Brain microvascular endothelial cell (primary cell): ENCODE results near the gene GRID2.
A peak's percentile ranks its signal among the peaks of the same experiment; 100 is the strongest.

ENCODE experiments used
- DNase-seq: peaks from one replicate; pipeline ENCODE4 v3.0.0-alpha.2; 2020
- H3K27ac ChIP-seq: fragments of 250-450 bp; sonication (Bioruptor Pico); 2 replicates; pipeline ENCODE4 v1.5.1; 2020; ENCODE audit warnings: mild to moderate bottlenecking, moderate library complexity
- H3K27me3 ChIP-seq: fragments of 250-450 bp; sonication (Bioruptor Pico); replicated peaks from 2 replicates; pipeline ENCODE4 v1.5.1; 2020; ENCODE audit warnings: mild to moderate bottlenecking
- H3K36me3 ChIP-seq: fragments of 250-450 bp; sonication (Bioruptor Pico); replicated peaks from 2 replicates; pipeline ENCODE4 v1.5.1; 2020; ENCODE audit warnings: mild to moderate bottlenecking
- H3K4me3 ChIP-seq: 2 replicates; pipeline ENCODE4 v1.5.1; 2011; ENCODE audit warnings: low read depth, mild to moderate bottlenecking, control low read depth, low read length, moderate library complexity
- CTCF ChIP-seq: IDR thresholded peaks from 2 replicates; pipeline ENCODE4 v1.5.1; 2011; ENCODE audit warnings: low read depth, mild to moderate bottlenecking, moderate library complexity, low read length, control low read depth, inconsistent platforms; ENCODE audit errors: missing control alignments
- in situ Hi-C: cut with HindIII; loops from 2 replicates; pipeline ENCODE4 v1.10.0; 2017; ENCODE audit warnings: low sequenced_read_pairs, low pct_ligation_motif_present

GRID2 gene

GRCh38 chr4:92679149-92679548, 375.4 kb downstream of the GRID2 start:
- TF ChIP-seq CTCF: no peak

GRCh38 chr4:92714640-92715039, 410.9 kb downstream of the GRID2 start:
- in situ Hi-C loops: no loop called here
- Histone ChIP-seq H3K27me3 (no peaks in the 10 kb centered on the region), H3K36me3 (no peaks in the 10 kb centered on the region), H3K27ac (no peak overlapping the region), H3K4me3 (no peak overlapping the region)
- no peak for DNase-seq
- TF ChIP-seq CTCF: no peak

More at GRCh38 chr4:92679149-92679548, 375.4 kb downstream of the GRID2 start:
- DNase-seq: no peak
- Histone ChIP-seq H3K27me3 (no peaks in the 10 kb centered on the region), H3K27ac (no peak overlapping the region), H3K36me3 (no peaks in the 10 kb centered on the region), H3K4me3 (no peak overlapping the region)
- in situ Hi-C loops: no loop called here

GRCh38 chr4:92733231-92733630, 429.5 kb downstream of the GRID2 start:
- no peak for TF ChIP-seq CTCF
- Histone ChIP-seq H3K27me3 (no peaks in the 10 kb centered on the region), H3K4me3 (no peak overlapping the region), H3K36me3 (no peaks in the 10 kb centered on the region), H3K27ac (no peak overlapping the region)
- DNase-seq: no peak
- in situ Hi-C loops: no loop called here

GRCh38 chr4:92735025-92735665, 431.4 kb downstream of the GRID2 start:
- H3K27ac ChIP-seq: no peak overlapping the region
- no peaks in the 10 kb centered on the region for H3K36me3 ChIP-seq
- in situ Hi-C loops: no loop called here
- H3K27me3 ChIP-seq: no peaks in the 10 kb centered on the region
- no peak for DNase-seq
- H3K4me3 ChIP-seq: no peak overlapping the region
- peak; percentile 23 for TF ChIP-seq CTCF

- TF ChIP-seq CTCF: no peak
- no peak for DNase-seq
- H3K27ac ChIP-seq: no peak overlapping the region
- in situ Hi-C loops: no loop called here
- no peak overlapping the region for H3K4me3 ChIP-seq
- no peaks in the 10 kb centered on the region for H3K27me3 ChIP-seq
- H3K36me3 ChIP-seq: no peaks in the 10 kb centered on the region
These were observed 456.7 kb downstream of the GRID2 start for GRCh38 chr4:92760433-92760832.

- H3K4me3 ChIP-seq: no peak overlapping the region
- in situ Hi-C loops: no loop called here
These were observed 472.3 kb downstream of the GRID2 start for GRCh38 chr4:92776080-92776479.

More at GRCh38 chr4:92776080-92776479, 472.3 kb downstream of the GRID2 start:
- Histone ChIP-seq H3K36me3 (no peaks in the 10 kb centered on the region), H3K27ac (no peak overlapping the region), H3K27me3 (no peaks in the 10 kb centered on the region)
- no peak for DNase-seq
- TF ChIP-seq CTCF: no peak
